ENCODE results near the gene RELN.

Gene RELN

DNA sequence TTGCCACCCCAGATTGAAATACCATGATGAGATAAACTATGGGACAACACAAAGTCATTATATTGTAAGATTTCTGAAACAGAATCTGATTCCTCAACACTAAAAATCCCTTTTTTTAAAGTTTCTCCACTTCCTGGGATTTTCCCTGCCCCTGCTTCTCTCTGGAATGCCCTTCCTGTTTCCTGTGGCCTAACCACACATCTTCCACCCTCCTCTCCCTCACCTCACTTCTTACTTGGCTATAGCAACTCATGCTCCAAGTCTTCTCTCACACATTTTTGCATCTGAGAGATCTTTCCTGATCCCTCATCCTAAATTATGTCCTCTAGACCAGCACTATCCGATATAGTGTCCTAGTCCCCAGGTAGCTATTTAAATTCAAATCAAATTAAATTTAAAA is 4.1 kb upstream of the RELN start:
- H3K27ac ChIP-seq: no peak overlapping the region
- no peak for DNase-seq (ENCODE audit: low read depth, low spot score)

DNA sequence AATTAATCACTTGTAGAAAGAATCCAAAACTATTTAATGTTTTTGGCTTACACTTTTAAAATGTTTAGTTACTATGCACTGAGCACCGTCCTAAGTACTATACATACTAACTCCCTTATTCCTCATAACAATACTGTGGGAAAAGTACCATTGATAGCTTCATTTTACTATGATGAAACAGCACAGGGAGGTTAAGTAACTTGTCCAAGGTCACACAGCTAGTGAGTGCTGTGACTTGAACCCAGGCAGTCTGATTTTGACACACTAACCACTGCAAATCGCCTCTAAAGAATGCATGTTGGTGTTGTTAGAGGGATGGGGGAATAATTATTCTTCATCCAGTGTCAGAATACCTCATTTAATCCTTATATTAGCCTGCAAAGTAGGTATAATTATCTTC is 1.9 kb upstream of the RELN start:
- no peak overlapping the region for H3K27ac ChIP-seq
- no peak for DNase-seq (ENCODE audit: low read depth, low spot score)

DNA sequence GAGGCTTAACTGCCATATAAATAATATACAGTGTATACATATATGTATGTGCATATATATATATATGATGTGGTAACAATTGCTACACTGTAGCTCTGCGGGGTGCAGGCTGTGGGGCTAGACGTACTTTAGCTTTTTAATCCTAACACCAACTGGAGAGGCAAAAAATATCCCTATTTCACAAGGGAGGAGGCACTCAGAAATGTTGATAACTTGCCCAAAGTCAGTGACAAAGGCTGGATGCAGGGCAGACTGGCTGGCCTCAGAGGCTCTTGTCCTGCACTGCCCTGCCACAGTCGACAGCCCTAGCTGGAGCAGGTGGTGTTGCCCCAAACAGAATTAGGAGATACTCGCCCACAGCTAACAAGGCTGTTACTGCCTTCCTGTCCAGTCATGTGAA is 1.5 kb upstream of the RELN start:
- H3K27ac ChIP-seq: no peak overlapping the region
- no peak for DNase-seq (ENCODE audit: low read depth, low spot score)

GRCh38 chr7:103989785-103990767 is 618 bp upstream of the RELN start:
- DNase-seq (ENCODE audit: low read depth, low spot score): no peak
- no peak overlapping the region for H3K27ac ChIP-seq

DNA sequence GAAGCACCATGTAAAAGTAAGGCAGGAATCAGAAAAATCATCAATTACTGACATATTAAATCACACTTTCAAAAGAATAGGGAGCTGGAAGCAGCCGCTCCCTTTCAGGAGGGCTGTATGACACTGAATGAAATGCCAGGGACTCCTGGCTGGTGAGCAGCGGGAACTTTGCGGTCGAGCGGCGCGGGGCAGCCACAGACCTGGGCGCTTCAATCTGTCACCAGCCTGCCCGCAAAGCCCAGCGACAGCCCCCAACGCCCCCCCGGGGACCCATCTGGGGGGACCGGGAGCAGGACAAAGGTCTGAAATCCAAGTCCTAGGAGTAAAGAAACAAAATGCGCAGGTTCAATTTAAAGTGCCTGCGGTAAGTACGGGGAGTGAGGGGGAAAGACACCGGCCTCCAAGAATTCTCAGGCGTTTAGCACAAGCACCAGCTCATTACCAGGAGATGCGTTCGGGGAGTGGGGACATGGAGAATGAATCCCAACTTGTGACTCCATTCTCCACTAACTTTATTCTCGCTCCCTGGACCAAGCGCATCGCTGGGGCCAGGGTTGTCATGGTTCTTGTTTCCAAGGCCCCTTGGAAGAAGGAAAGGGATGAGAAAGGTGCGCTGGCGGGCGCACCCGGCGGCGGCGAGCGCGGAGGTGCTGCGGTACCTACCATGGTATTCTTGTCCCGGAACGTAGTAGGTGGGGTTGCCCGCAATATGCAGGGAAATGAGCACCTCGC is 824 bp downstream of the RELN start:
- no peak overlapping the region for H3K27ac ChIP-seq
- no peak for DNase-seq (ENCODE audit: low read depth, low spot score)

- no peak for DNase-seq (ENCODE audit: low read depth, low spot score)
- H3K27ac ChIP-seq: no peak overlapping the region
Observed at GRCh38 chr7:103987451-103987850, 2.0 kb downstream of the RELN start.

GRCh38 chr7:103985565-103986126 is 3.8 kb downstream of the RELN start:
- no peak for DNase-seq (ENCODE audit: low read depth, low spot score)
- no peak overlapping the region for H3K27ac ChIP-seq

- DNase-seq (ENCODE audit: low read depth, low spot score): no peak
- H3K27ac ChIP-seq: no peak overlapping the region
Observed at GRCh38 chr7:103984050-103984449, 5.4 kb downstream of the RELN start.

- no peak overlapping the region for H3K27ac ChIP-seq
- DNase-seq (ENCODE audit: low read depth, low spot score): no peak
Observed at GRCh38 chr7:103983201-103983977, 6.1 kb downstream of the RELN start.

DNA sequence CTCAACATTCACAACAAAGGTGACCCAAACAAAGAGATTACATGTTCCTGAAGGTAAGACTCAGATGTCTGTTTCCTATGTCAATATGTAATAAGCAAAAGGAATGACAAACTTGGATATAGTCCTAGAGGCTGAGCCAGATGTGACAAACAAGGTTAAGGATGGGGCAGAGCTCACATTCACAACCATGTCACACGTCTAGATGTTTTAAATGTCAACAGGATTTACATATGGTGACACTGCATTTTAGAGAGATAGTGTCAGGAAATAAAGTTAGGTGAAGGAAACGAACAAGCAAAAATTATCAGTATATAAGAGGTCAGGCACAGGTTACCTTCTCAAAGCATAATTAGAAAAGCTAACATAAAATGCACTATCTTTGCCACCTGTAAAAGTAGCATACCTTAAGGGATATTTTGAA is 8.4 kb downstream of the RELN start:
- DNase-seq (ENCODE audit: low read depth, low spot score): no peak
- no peak overlapping the region for H3K27ac ChIP-seq

DNA sequence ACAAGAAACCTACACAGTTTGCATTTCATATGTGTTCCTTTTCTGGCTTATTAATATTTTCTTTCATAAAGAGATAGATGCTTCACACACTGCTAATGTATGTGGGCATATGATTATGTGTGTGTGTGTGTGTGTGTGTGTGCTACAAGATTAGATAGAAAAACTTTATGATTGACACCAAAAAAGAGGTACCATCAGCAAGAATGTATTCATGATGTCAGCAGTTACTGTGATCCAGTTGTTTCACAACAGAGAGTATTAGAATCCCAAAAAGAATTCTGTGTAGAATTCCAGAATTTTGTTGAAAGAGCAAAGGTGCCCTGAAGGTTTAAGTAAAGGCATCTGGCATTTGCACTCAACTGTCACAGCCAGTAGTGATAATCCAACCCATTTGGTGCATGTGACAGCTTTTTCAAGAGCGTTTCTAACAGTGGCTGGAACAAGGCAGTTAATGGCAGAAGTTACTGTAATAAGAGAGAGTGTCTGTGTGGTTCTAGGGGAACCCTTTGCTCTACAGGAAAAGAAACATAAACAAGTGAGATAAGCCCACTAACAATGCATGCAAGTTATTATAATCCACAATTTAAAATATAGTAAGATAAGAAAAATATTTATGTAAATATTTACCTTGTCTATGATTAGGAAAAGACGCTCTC is 16.6 kb downstream of the RELN start:
- no peak overlapping the region for H3K27ac ChIP-seq
- DNase-seq (ENCODE audit: low read depth, low spot score): no peak

DNA sequence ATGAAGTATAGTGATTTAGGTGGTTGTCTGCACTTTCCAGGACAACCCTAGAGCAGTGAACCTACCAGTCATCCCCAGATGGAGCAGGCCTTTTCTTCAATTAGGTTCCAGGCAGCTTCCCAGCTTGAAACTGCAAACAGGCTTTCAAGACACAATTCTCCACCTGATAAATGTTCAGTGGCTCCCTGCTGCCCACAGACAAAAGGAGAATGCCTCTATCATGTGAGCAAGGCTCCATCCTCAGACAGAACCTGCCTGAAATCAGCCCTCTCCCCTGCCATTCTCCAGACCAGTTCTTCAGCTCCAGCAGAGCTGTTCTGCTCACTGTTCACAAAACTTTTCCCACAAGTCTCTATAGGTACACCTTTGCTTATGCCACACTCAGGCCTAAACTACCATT is 22.1 kb downstream of the RELN start:
- DNase-seq (ENCODE audit: low read depth, low spot score): no peak
- H3K27ac ChIP-seq: no peak overlapping the region

GRCh38 chr7:103966593-103967277 is 22.7 kb downstream of the RELN start:
- DNase-seq (ENCODE audit: low read depth, low spot score): no peak
- no peak overlapping the region for H3K27ac ChIP-seq

GRCh38 chr7:103964269-103964668 is 25.2 kb downstream of the RELN start:
- DNase-seq (ENCODE audit: low read depth, low spot score): no peak

GRCh38 chr7:103962070-103962469 is 27.4 kb downstream of the RELN start:
- DNase-seq (ENCODE audit: low read depth, low spot score): no peak
- no peak overlapping the region for H3K27ac ChIP-seq

More at GRCh38 chr7:103964269-103964668, 25.2 kb downstream of the RELN start:
- H3K27ac ChIP-seq: no peak overlapping the region

GRCh38 chr7:103958284-103958818 is 31.1 kb downstream of the RELN start:
- DNase-seq (ENCODE audit: low read depth, low spot score): no peak
- no peak overlapping the region for H3K27ac ChIP-seq

DNA sequence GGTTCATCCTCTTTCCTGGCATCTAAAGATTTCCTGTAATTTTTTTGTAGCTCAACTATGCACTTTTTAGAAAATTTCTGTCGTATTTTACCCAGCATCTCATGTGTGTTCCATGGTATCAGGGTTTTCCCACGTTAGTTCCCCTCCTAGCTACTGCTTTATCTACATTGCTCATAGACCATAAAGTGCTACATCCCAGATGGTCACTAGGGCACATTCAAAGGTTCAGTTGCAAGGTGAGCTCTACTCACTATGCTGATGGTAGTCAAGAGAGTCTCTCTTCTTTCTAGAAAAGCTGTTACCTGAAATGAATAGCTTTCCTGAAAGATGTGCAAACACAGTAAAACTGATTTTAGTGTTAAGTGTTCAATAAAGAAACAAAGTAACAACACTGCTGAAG is 33.5 kb downstream of the RELN start:
- no peak overlapping the region for H3K27ac ChIP-seq
- no peak for DNase-seq (ENCODE audit: low read depth, low spot score)

- no peak overlapping the region for H3K27ac ChIP-seq
- no peak for DNase-seq (ENCODE audit: low read depth, low spot score)
Observed at GRCh38 chr7:103952408-103952807, 37.0 kb downstream of the RELN start.

- no peak for DNase-seq (ENCODE audit: low read depth, low spot score)
- H3K27ac ChIP-seq: no peak overlapping the region
Observed at GRCh38 chr7:103951311-103951710, 38.1 kb downstream of the RELN start.

All from epithelial cell of prostate (primary cell).